Endothelial cell (in vitro differentiated cells): ENCODE measurements around the gene MIPEP. TPM values are rescaled to one million over a fixed set of nuclear protein-coding genes. Genes with fewer than 3 reads are reported as not detected.

Experiments
- DNase-seq: peaks from one replicate; pipeline ENCODE4 v3.0.0; 2021; ENCODE audit warnings: low spot score
- H3K27ac Mint-ChIP-seq: one replicate; pipeline ENCODE4 v1.8.0; 2021; ENCODE audit warnings: mixed read lengths, inconsistent platforms; ENCODE audit not compliant: unreplicated experiment
- H3K27me3 Mint-ChIP-seq: one replicate; pipeline ENCODE4 v1.8.0; 2021; ENCODE audit warnings: mild to moderate bottlenecking, moderate library complexity, mixed read lengths, inconsistent platforms; ENCODE audit not compliant: unreplicated experiment
- H3K36me3 Mint-ChIP-seq: one replicate; pipeline ENCODE4 v1.8.0; 2021; ENCODE audit warnings: mild to moderate bottlenecking, low read depth, mixed read lengths, inconsistent platforms; ENCODE audit not compliant: unreplicated experiment
- H3K4me1 Mint-ChIP-seq: one replicate; pipeline ENCODE4 v1.8.0; 2021; ENCODE audit warnings: mild to moderate bottlenecking, mixed read lengths, inconsistent platforms; ENCODE audit not compliant: unreplicated experiment
- H3K4me3 Mint-ChIP-seq: one replicate; pipeline ENCODE4 v1.8.0; 2021; ENCODE audit warnings: mild to moderate bottlenecking, mixed read lengths, inconsistent platforms; ENCODE audit not compliant: unreplicated experiment
- H3K9me3 Mint-ChIP-seq: one replicate; pipeline ENCODE4 v1.8.0; 2021; ENCODE audit warnings: mixed read lengths, inconsistent platforms; ENCODE audit not compliant: unreplicated experiment
- CTCF ChIP-seq: fragments of 200-600 bp; sonication (generic); IDR thresholded peaks from one replicate; pipeline ENCODE4 v1.5.0; 2021; ENCODE audit warnings: antibody characterized with exemption; ENCODE audit not compliant: unreplicated experiment
- total RNA-seq: library from RNA; stranded (reverse); fragmentation: NEBNext Ultra II Directional; extraction: Animal tissue kit (Norgen Biotek cat#: 25700); gene quantifications from one replicate; pipeline ENCODE4 v1.2.1, GENCODE V29; 2021; ENCODE audit not compliant: unreplicated experiment

Gene MIPEP
- total RNA-seq, 1 donor from 2014 or later: 8.8 TPM

DNA sequence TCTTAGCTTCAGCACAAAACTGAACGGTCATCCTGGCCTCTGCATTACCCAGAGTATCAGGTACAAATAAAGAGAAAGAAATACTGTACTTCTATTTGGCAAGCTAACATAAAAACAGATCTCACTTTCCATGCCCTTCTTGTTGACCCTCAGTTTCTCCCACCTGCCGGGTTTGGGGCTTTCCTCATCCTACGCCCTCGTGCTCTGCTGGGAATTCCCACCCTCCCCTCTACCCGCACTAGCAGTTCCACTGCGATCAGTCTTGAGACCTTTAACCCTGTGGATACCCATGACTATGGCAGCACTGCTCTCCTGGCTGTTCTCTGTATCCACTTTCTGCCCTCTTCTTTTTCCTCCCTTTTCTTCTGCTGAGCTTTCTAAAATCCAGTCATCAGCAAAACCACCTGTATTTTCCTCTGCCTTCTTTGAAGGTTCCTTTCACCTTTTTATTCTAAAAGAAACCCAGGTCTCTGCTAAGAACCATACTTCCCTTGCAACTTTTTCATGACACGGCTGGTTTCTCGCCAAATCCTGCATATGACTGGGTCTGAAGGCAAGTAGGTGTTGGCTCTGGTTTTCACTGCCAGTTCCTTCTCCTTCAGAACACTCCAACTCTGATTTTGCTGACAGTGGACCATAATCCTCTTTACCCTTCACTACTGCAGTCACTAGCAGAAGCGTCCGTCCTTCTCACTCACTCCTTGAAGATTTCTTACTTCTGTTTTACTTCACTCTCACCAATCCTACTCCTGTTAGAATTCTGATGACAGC, 99.4 kb downstream of the MIPEP start:
- no peak for DNase-seq
- Mint-ChIP-seq H3K4me3 (no peak overlapping the region), H3K9me3 (no peaks in the 10 kb centered on the region), H3K27ac (no peak overlapping the region), H3K4me1 (peaks cover 7% of the 10 kb centered on the region), H3K27me3 (peaks cover 3% of the 10 kb centered on the region), H3K36me3 (no peaks in the 10 kb centered on the region)
- TF ChIP-seq CTCF: no peak

DNA sequence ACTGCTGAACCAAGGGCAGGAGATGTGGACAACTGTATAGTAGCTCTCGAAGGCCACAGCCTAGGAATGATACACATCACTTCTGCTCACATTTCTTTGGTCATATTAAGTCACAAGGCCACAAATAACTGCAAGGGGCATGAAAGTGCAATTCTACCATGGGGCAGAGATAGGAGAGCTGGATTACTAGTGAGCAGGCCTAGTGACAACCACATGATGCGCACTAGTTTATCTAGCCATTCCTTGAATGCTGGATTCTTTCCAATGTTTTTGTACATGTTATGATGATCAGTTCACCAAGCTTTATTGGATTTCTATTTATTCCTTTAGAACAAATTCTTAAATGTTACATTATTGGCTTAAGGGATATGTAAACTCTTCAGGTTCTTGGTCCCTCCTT, 100.7 kb downstream of the MIPEP start:
- TF ChIP-seq CTCF: no peak
- Mint-ChIP-seq H3K4me3 (no peak overlapping the region), H3K27me3 (peaks cover 3% of the 10 kb centered on the region), H3K36me3 (no peaks in the 10 kb centered on the region), H3K4me1 (peaks cover 1% of the 10 kb centered on the region), H3K9me3 (no peaks in the 10 kb centered on the region), H3K27ac (no peak overlapping the region)
- no peak for DNase-seq

DNA sequence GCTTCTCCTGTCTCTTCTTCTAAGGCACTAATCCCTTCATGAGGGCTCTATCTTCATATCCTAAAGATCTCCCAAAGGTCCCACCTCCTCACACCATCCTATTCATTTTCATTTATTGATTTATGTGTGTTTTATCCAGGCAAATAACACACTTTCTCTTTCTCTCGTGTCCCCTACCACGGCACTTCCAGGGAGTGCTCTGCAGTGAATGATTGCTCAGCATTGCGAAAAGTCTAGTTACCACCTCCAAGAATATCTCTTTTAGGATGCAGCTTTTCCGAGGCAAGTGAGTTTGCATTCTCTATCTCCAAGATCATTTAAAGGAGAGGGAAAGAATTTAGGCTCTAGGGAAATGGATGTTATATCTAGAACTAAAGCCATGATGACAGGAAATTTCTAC, 101.7 kb downstream of the MIPEP start:
- H3K4me3 Mint-ChIP-seq: no peak overlapping the region
- DNase-seq: no peak
- no peak for TF ChIP-seq CTCF
- peaks cover 3% of the 10 kb centered on the region for H3K27me3 Mint-ChIP-seq
- no peaks in the 10 kb centered on the region for H3K4me1 Mint-ChIP-seq
- no peak overlapping the region for H3K27ac Mint-ChIP-seq
- H3K36me3 Mint-ChIP-seq: no peaks in the 10 kb centered on the region
- H3K9me3 Mint-ChIP-seq: no peaks in the 10 kb centered on the region

- DNase-seq: no peak
- H3K27ac Mint-ChIP-seq: no peak overlapping the region
- H3K9me3 Mint-ChIP-seq: no peaks in the 10 kb centered on the region
- H3K36me3 Mint-ChIP-seq: no peaks in the 10 kb centered on the region
- no peaks in the 10 kb centered on the region for H3K4me1 Mint-ChIP-seq
- TF ChIP-seq CTCF: no peak
- H3K4me3 Mint-ChIP-seq: no peak overlapping the region
- H3K27me3 Mint-ChIP-seq: peaks cover 3% of the 10 kb centered on the region
These were observed 102.6 kb downstream of the MIPEP start for GRCh38 chr13:23786607-23787006.

- H3K27ac Mint-ChIP-seq: no peak overlapping the region
- H3K4me3 Mint-ChIP-seq: no peak overlapping the region
- H3K9me3 Mint-ChIP-seq: no peaks in the 10 kb centered on the region
- H3K36me3 Mint-ChIP-seq: peaks cover 12% of the 10 kb centered on the region
- H3K27me3 Mint-ChIP-seq: peaks cover 4% of the 10 kb centered on the region
- peaks cover 7% of the 10 kb centered on the region for H3K4me1 Mint-ChIP-seq
- no peak for DNase-seq
- no peak for TF ChIP-seq CTCF
These were observed 110.3 kb downstream of the MIPEP start for GRCh38 chr13:23778879-23779278.
